RKO (cell line): Measurements from ENCODE around the gene ATP2A1.
A peak's percentile ranks its signal among the peaks of the same experiment; 100 is the strongest.
"Not testable (repeated sequence)": the region's sequence is repeated elsewhere in the genome, so short reads cannot be mapped to it uniquely, and the experiment has no call there.

Source experiments
- DNase-seq: peaks from one replicate; pipeline ENCODE4 v3.0.0-alpha.2; 2016; ENCODE audit warnings: low spot score

Gene ATP2A1

GRCh38 chr16:28910086-28911031 lies 32.1 kb downstream of the ATP2A1 start:
- DNase-seq = peak; percentile 67

GRCh38 chr16:28912558-28912957 lies 34.3 kb downstream of the ATP2A1 start:
- no peak for DNase-seq

- no peak for DNase-seq
Observed at GRCh38 chr16:28913946-28914724, 35.8 kb downstream of the ATP2A1 start.

GRCh38 chr16:28915181-28915580 lies 36.9 kb downstream of the ATP2A1 start:
- peak; percentile 57 for DNase-seq

GRCh38 chr16:28917095-28917494 lies 38.8 kb downstream of the ATP2A1 start:
- no peak for DNase-seq

- no peak for DNase-seq
Observed at GRCh38 chr16:28918698-28919097, 40.4 kb downstream of the ATP2A1 start.

GRCh38 chr16:28923231-28923587 lies 44.9 kb downstream of the ATP2A1 start:
- no peak for DNase-seq

GRCh38 chr16:28923652-28924398 lies 45.5 kb downstream of the ATP2A1 start:
- DNase-seq = no peak

- no peak for DNase-seq
Observed at GRCh38 chr16:28924399-28924761, 46.1 kb downstream of the ATP2A1 start.

- DNase-seq = peak; percentile 88
Observed at GRCh38 chr16:28924762-28925385, 46.6 kb downstream of the ATP2A1 start, which contains the start of gene RABEP2. TSS of gene RABEP2 (minus strand) at chr16:28925238. CDS start at chr16:28925163, 75 bp downstream.

- DNase-seq = peak; percentile 90
Observed at GRCh38 chr16:28925386-28926228, 47.3 kb downstream of the ATP2A1 start.

GRCh38 chr16:28926284-28926683 lies 48.0 kb downstream of the ATP2A1 start:
- DNase-seq = not testable (repeated sequence)

- no peak for DNase-seq
Observed at GRCh38 chr16:28927815-28928214, 49.5 kb downstream of the ATP2A1 start.

GRCh38 chr16:28930203-28930602 lies 51.9 kb downstream of the ATP2A1 start:
- DNase-seq = no peak

GRCh38 chr16:28930652-28931051 lies 52.4 kb downstream of the ATP2A1 start:
- no peak for DNase-seq

- no peak for DNase-seq
Observed at GRCh38 chr16:28931801-28932225, 53.5 kb downstream of the ATP2A1 start, which contains the start of gene CD19. TSS of gene CD19 (plus strand) at chr16:28931971. CDS start at chr16:28932001, 30 bp downstream.

- DNase-seq = no peak
Observed at GRCh38 chr16:28932339-28933141, 54.3 kb downstream of the ATP2A1 start.

- DNase-seq = no peak
Observed at GRCh38 chr16:28933171-28933570, 54.9 kb downstream of the ATP2A1 start.

- DNase-seq = no peak
Observed at GRCh38 chr16:28935346-28935745, 57.1 kb downstream of the ATP2A1 start.
